Liver (tissue), 3 donors: ENCODE data around the gene SLC25A28.

Experiments
- CTCF ChIP-seq: fragments of 150-350 bp; IDR thresholded peaks from 2 replicates; pipeline ENCODE4 v1.5.1; 2017; ENCODE audit warnings: improper control_type of control experiment, low read depth, low read length; ENCODE audit not compliant: missing input control
- FOXA1 ChIP-seq: IDR thresholded peaks from 2 replicates; pipeline ENCODE4 v1.6.1; 2016; ENCODE audit warnings: antibody characterized with exemption
- FOXA2 ChIP-seq: IDR thresholded peaks from 2 replicates; pipeline ENCODE4 v1.6.1; 2016; ENCODE audit warnings: antibody characterized with exemption
- GABPA ChIP-seq, 2 donors: IDR thresholded peaks in 1 of 2; conservative IDR thresholded peaks in 1 of 2; 2 replicates each; pipeline ENCODE4 v1.6.1; 2016; ENCODE audit warnings: antibody characterized with exemption in 2 of 2, mild to moderate bottlenecking in 1 of 2, moderate library complexity in 1 of 2
- HNF4G ChIP-seq: IDR thresholded peaks from 2 replicates; pipeline ENCODE4 v1.6.1; 2016; ENCODE audit warnings: antibody characterized with exemption
- RAD21 ChIP-seq, 2 donors: IDR thresholded peaks; 2 replicates each; pipeline ENCODE4 v1.6.1; 2016; ENCODE audit warnings: antibody characterized with exemption in 2 of 2, mild to moderate bottlenecking in 2 of 2
- RXRA ChIP-seq, 2 donors: IDR thresholded peaks; 2 replicates each; pipeline ENCODE4 v1.6.1; 2017 to 2018; ENCODE audit warnings: antibody characterized with exemption in 2 of 2, mild to moderate bottlenecking in 1 of 2
- YY1 ChIP-seq: IDR thresholded peaks from 2 replicates; pipeline ENCODE4 v1.6.1; 2016; ENCODE audit warnings: antibody characterized with exemption, mild to moderate bottlenecking
- TF ChIP-seq, protein P1 (sequence below): IDR thresholded peaks from 2 replicates; pipeline ENCODE4 v1.6.1; 2016; ENCODE audit warnings: antibody characterized with exemption, mild to moderate bottlenecking
- TF ChIP-seq, protein P2 (sequence below): IDR thresholded peaks from 2 replicates; pipeline ENCODE4 v1.6.1; 2016; ENCODE audit warnings: antibody characterized with exemption
- donor health status: healthy.
- donor health status: healthy.

DNA sequence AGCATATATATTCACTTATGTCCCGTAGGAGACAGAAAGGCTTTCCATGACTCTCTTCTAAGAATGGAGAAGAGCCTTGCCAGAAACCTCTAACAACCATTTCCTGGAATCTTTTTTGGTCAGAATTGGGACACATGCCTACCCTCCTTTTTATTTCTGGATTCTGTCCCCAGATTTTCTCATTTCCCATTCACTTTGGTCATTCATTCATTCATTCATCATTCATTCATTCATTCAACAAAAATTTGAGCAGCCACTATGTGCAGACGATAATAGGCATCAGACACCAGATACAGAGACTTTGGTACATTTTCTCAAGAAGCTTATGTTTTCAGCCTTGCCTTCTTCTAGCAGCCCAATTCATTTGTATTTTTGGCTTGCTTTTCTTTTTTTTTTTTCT, 45.1 kb upstream of the SLC25A28 start:
- no peak for TF ChIP-seq RAD21 (IDR thresholded peaks at IDR 0.05)
- no peak for TF ChIP-seq CTCF
- TF ChIP-seq, protein P1, sequence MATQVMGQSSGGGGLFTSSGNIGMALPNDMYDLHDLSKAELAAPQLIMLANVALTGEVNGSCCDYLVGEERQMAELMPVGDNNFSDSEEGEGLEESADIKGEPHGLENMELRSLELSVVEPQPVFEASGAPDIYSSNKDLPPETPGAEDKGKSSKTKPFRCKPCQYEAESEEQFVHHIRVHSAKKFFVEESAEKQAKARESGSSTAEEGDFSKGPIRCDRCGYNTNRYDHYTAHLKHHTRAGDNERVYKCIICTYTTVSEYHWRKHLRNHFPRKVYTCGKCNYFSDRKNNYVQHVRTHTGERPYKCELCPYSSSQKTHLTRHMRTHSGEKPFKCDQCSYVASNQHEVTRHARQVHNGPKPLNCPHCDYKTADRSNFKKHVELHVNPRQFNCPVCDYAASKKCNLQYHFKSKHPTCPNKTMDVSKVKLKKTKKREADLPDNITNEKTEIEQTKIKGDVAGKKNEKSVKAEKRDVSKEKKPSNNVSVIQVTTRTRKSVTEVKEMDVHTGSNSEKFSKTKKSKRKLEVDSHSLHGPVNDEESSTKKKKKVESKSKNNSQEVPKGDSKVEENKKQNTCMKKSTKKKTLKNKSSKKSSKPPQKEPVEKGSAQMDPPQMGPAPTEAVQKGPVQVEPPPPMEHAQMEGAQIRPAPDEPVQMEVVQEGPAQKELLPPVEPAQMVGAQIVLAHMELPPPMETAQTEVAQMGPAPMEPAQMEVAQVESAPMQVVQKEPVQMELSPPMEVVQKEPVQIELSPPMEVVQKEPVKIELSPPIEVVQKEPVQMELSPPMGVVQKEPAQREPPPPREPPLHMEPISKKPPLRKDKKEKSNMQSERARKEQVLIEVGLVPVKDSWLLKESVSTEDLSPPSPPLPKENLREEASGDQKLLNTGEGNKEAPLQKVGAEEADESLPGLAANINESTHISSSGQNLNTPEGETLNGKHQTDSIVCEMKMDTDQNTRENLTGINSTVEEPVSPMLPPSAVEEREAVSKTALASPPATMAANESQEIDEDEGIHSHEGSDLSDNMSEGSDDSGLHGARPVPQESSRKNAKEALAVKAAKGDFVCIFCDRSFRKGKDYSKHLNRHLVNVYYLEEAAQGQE = no peak
- no peak for TF ChIP-seq GABPA (IDR thresholded peaks at IDR 0.05 in 1 of 2, conservative IDR thresholded peaks at IDR 0.05 in 1 of 2)
- TF ChIP-seq YY1 = no peak
- no peak for TF ChIP-seq FOXA2
- no peak for TF ChIP-seq RXRA (IDR thresholded peaks at IDR 0.05)
- TF ChIP-seq, protein P2, sequence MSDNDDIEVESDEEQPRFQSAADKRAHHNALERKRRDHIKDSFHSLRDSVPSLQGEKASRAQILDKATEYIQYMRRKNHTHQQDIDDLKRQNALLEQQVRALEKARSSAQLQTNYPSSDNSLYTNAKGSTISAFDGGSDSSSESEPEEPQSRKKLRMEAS = no peak
- TF ChIP-seq FOXA1 = no peak
- no peak for TF ChIP-seq HNF4G
